ENCODE measurements around the gene PFKL. TPM values are rescaled to one million over a fixed set of nuclear protein-coding genes. Genes with fewer than 3 reads are reported as not detected.

Gene PFKL
- total and polyA plus RNA-seq, 12 donors: 16.6 to 123 (median 94.1) TPM

DNA sequence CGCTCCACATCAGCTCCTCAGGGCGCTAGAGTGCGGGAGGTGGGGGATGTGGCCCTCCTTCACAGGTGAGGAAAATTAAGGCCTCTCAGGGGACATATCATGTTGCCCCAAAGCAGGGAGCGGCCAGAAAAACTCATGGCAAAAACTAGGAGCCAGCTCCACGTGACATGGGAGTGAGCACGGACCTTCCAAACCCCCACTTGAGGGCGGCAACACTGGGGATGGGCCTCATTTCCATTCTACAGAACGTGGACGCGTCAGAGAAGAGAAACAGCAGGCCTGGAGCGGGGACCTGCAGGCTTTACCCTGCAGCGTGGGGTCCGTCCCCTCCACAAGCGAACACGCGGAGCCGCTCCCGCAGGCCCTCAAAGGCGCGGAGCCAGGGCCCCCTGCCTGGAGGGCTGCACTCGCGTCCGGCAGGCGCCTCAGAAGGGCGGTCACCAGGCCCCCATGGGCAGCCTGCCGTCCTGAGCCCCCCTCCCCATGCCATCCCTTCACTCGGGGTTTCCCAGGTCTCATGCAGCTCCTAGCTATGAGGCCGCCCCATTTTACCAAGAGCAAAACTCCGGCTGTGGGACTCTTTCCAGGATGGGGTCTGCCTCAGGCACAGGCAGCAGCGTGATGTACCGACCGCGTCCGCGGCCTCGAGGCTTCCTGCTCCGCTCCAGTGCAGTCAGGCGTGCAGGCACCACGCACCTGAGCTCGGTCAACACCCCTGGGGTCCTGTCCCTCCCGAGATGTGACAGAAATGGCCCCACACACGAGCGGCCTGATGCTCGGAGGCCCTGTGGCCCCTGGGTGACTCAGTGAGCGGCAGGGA lies 33.9 kb downstream of the PFKL start:
- Histone ChIP-seq H3K27me3 (no peaks in the 10 kb centered on the region), H3K9me3 (replicated peaks in 1 of 3) (no peaks in the 10 kb centered on the region), H3K36me3 (replicated peaks in 1 of 2) (peaks cover 0 to 30% of the 10 kb centered on the region in 2 donors), H3K27ac (no peak overlapping the region), H3K4me1 (replicated peaks in 1 of 2) (peaks cover 5 to 8% of the 10 kb centered on the region in 2 donors), H3K4me3 (no peak overlapping the region)
- 87 to 92% (median 89%) methylated on average over 23 to 45 of the region's 45 CpGs for WGBS, 4 donors
- no peak for DNase-seq
- TF ChIP-seq POLR2A (IDR thresholded peaks at IDR 0.05): no peak
- TF ChIP-seq, protein P1, sequence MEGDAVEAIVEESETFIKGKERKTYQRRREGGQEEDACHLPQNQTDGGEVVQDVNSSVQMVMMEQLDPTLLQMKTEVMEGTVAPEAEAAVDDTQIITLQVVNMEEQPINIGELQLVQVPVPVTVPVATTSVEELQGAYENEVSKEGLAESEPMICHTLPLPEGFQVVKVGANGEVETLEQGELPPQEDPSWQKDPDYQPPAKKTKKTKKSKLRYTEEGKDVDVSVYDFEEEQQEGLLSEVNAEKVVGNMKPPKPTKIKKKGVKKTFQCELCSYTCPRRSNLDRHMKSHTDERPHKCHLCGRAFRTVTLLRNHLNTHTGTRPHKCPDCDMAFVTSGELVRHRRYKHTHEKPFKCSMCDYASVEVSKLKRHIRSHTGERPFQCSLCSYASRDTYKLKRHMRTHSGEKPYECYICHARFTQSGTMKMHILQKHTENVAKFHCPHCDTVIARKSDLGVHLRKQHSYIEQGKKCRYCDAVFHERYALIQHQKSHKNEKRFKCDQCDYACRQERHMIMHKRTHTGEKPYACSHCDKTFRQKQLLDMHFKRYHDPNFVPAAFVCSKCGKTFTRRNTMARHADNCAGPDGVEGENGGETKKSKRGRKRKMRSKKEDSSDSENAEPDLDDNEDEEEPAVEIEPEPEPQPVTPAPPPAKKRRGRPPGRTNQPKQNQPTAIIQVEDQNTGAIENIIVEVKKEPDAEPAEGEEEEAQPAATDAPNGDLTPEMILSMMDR (IDR thresholded peaks at IDR 0.05): no peak
- intact Hi-C loops (cut with DNase I): no loop called here

DNA sequence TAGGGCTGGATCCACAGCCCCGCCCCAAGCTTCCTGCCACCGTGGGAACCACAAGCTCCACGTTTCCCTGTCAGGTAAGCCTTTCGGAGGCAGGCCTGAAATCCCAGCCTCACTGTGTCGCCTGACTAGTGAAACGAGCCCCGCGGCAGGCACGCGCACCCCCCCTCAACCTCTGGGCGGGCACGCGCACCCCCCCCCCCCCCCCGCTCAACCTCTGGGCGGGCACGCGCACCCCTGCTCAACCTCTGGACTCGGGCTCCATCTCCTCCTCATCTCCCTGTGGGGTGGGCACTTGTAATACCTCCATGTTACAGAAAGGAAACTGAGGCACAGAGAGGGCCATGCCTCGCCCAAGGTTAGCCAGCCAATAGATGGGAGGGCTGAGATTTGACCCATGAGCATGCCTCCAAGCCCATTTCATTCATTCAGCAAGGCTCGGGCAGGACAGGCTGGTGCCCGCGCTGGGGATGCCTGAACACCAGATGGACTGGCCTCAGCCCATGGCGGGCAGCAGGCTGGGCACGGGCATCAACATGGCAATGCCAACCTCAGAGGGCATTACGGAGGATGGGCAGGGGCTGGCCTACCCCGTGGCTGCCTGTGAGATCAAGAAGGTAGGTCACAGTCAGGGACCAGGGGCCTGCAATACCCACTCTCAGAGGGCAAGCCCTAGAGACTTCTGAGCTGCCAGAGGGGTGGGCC lies 34.6 kb downstream of the PFKL start:
- intact Hi-C loops (cut with DNase I): loop anchor here in 1 of 2 donors (5.0 kb wide), 1 partner anchor 32 kb away; the partner anchor contains the start of gene PFKL
- Histone ChIP-seq H3K4me1 (replicated peaks in 1 of 2) (peaks cover 5 to 8% of the 10 kb centered on the region in 2 donors), H3K36me3 (replicated peaks in 1 of 2) (peaks cover 0 to 30% of the 10 kb centered on the region in 2 donors)

GRCh38 chr21:44335266-44336059 lies 35.6 kb downstream of the PFKL start:
- Histone ChIP-seq H3K27ac (no peak overlapping the region), H3K4me3 (no peak overlapping the region), H3K27me3 (no peaks in the 10 kb centered on the region), H3K4me1 (replicated peaks in 1 of 2) (peaks cover 11 to 18% of the 10 kb centered on the region in 2 donors), H3K36me3 (replicated peaks in 1 of 2) (peaks cover 0 to 30% of the 10 kb centered on the region in 2 donors), H3K9me3 (replicated peaks in 1 of 3) (no peaks in the 10 kb centered on the region)
- 91 to 97% (median 93%) methylated on average over 14 to 23 of the region's 24 CpGs for WGBS, 4 donors
- no peak for DNase-seq
- intact Hi-C loops (cut with DNase I): loop anchor here in 1 of 2 donors (5.0 kb wide), 1 partner anchor 33 kb away; the partner anchor contains the start of gene PFKL
- no peak for TF ChIP-seq POLR2A (IDR thresholded peaks at IDR 0.05)
- TF ChIP-seq, protein P1 (IDR thresholded peaks at IDR 0.05): no peak

More for the DNA sequence above, 34.6 kb downstream of the PFKL start:
- Histone ChIP-seq H3K4me3 (no peak overlapping the region), H3K27ac (no peak overlapping the region), H3K27me3 (no peaks in the 10 kb centered on the region), H3K9me3 (replicated peaks in 1 of 3) (no peaks in the 10 kb centered on the region)
- TF ChIP-seq, protein P1 (IDR thresholded peaks at IDR 0.05): no peak
- no peak for TF ChIP-seq POLR2A (IDR thresholded peaks at IDR 0.05)
- DNase-seq: no peak
- WGBS, 4 donors: 84 to 90% (median 85%) methylated on average over 11 to 26 of the region's 26 CpGs

Measured in adrenal gland (tissue), 12 donors.